Measurements from ENCODE around the gene SH3PXD2B.
A peak's percentile ranks its signal among the peaks of the same experiment; 100 is the strongest.
"Not testable (repeated sequence)": the region's sequence is repeated elsewhere in the genome, so short reads cannot be mapped to it uniquely, and the experiment has no call there.

The SH3PXD2B gene

DNA sequence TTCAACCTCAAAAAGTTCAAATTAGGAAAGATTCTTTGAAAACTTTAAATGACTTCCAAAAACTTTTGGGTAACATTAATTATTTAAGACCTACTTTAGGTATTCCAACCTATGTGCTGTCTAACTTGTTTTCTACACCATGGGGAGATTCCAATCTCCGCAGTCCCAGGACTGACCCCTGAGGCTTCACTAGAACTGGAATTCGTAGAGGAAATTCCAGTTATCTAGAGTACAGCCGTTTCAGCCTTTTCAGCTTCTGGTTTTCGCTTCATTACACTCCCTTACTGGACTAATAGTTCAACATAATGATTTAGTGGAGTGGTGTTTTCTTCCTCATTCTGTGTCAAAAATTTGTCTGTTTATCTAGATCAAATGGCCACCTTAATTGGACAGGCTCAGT, 55.7 kb downstream of the SH3PXD2B start:
- not testable (repeated sequence) for DNase-seq

DNA sequence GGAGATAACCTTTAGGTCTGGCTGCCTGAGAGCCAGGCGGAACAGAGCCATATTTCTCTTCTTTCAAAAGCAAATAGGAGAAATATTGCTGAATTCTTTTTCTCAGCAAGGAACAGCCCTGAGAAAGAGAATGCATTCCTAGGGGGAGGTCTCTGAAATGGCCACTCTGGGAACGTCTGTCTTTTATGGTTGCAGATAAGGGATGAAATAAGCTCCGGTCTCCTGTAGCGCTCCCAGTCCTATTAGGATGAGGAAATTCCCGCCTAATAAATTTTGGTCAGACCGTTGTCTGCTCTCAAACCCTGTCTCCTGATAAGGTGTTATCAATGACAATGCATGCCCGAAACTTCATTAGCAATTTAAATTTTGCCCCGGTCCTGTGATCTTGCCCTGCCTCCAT, 57.3 kb downstream of the SH3PXD2B start:
- not testable (repeated sequence) for DNase-seq

DNA sequence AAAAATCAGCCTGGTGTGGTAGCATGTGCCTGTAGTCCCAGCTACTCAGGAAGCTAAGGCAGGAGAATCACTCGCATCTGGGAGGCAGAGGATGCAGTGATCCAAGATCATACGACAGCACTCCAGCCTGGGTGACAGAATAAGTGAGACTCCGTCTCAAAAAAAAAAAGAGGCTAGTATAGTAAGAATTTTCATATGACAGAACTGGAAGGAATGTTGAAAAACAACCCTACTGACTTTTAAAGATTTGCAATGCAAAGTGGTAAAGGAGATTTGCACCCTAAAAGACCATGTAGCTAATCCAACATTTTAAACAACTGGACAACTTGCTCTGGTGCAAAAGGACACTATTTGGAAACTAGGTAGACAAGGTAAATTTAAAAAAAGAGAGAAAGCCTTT, 58.1 kb downstream of the SH3PXD2B start:
- DNase-seq, result no peak

DNA sequence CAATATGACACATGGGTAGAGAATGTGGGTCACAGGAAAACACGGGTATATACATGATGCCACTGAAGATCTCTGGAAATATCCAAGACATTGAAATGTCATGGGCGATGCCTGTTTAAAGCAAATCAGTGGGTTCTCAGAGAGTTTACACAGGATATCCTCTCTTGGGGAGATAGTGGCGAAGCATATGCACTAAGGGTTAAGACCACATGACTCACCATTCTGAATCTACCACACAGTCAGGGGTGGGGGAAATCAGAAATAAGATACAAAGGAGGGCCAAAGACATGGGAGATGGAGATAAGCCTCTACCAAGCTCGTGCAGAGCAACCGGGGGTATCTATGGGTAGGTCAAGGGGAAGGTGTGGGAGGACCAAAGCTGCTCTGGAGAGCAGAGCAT, 58.8 kb downstream of the SH3PXD2B start:
- no peak for DNase-seq

GRCh38 chr5:172389578-172390112, 64.7 kb downstream of the SH3PXD2B start:
- DNase-seq, result no peak

- DNase-seq, result no peak
Measured at GRCh38 chr5:172388246-172388733, 66.0 kb downstream of the SH3PXD2B start.

- DNase-seq, result no peak
Measured at GRCh38 chr5:172385707-172386106, 68.6 kb downstream of the SH3PXD2B start.

GRCh38 chr5:172385010-172385563, 69.2 kb downstream of the SH3PXD2B start:
- DNase-seq, result no peak

- DNase-seq, result no peak
Measured at GRCh38 chr5:172383191-172383802, 71.0 kb downstream of the SH3PXD2B start.

DNA sequence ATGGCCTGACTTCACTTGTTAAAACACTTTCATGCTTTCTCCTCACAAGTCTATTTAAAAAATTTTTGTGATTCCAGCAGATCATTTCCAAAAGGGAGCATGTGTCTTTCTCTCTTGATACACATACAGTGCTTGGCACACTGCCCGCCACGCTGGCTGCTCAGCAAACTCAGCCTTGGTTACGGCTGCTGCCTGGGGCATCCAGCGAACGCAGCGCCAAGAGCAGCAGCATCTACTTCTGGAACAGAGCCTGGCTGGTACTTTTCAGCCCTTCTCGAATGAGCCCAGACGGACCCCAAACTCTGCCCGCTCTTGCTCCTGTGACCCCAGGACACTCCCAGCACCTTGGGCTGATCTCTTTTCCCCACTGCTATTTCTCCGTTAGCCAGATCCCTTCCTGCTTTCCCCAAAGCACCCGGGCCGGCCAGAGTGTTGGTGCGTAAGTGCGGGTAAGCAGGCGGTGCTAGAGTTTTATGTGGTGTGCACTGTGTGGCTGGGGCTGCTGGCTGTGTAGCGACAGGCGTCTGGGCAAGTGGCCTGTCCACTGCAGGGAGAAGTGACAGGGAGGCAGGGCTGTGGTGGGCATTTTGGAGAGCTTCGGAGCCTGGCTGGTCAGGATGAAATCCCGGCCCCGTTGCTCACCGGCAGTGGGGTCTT, 73.2 kb downstream of the SH3PXD2B start:
- no peak for DNase-seq

- no peak for DNase-seq
Measured at GRCh38 chr5:172380301-172380986, 73.9 kb downstream of the SH3PXD2B start.

- DNase-seq, result no peak
Measured at GRCh38 chr5:172379481-172379880, 74.8 kb downstream of the SH3PXD2B start.

DNA sequence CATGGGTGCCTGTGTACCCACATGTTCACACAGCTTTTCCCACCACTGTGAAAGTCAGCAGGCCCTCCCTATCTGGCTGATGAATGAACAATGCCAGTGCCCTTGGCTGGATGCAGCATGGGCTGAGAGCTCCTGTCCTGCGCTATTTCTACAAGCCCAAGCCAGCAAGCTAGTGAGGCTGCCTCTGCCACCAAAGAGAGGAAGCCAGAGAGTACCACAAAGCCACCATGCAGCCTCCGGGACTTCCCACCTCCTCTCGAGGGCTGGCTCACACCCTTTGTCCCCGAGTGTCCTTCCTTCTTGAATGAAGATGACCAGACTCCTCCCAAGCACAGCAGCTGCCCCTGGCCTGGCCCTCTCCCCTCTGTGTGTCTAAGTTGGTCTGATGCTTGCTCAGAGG, 76.5 kb downstream of the SH3PXD2B start:
- no peak for DNase-seq

DNA sequence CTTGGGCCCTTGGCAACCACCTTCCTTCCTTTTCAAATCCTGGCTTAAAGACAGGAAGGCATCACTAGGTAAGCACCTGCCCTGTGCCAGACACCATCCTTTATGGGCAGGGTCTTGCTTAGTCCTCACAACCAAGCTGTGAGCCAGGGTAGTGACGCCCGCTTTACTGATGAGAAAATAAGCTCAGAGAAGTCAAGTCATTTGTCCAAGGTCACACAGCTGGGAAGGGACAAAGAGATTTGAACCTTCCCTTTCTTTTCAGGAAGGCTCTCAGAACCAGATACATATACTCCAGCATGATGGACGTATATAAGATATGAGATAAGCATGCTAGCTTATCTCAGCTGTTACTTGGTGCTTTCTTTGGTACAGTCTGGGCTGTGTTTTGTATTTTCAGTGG, 76.9 kb downstream of the SH3PXD2B start:
- no peak for DNase-seq

- no peak for DNase-seq
Measured at GRCh38 chr5:172374783-172375182, 79.5 kb downstream of the SH3PXD2B start.

GRCh38 chr5:172373680-172374079, 80.6 kb downstream of the SH3PXD2B start:
- DNase-seq, result no peak

GRCh38 chr5:172371684-172372083, 82.6 kb downstream of the SH3PXD2B start:
- no peak for DNase-seq

DNA sequence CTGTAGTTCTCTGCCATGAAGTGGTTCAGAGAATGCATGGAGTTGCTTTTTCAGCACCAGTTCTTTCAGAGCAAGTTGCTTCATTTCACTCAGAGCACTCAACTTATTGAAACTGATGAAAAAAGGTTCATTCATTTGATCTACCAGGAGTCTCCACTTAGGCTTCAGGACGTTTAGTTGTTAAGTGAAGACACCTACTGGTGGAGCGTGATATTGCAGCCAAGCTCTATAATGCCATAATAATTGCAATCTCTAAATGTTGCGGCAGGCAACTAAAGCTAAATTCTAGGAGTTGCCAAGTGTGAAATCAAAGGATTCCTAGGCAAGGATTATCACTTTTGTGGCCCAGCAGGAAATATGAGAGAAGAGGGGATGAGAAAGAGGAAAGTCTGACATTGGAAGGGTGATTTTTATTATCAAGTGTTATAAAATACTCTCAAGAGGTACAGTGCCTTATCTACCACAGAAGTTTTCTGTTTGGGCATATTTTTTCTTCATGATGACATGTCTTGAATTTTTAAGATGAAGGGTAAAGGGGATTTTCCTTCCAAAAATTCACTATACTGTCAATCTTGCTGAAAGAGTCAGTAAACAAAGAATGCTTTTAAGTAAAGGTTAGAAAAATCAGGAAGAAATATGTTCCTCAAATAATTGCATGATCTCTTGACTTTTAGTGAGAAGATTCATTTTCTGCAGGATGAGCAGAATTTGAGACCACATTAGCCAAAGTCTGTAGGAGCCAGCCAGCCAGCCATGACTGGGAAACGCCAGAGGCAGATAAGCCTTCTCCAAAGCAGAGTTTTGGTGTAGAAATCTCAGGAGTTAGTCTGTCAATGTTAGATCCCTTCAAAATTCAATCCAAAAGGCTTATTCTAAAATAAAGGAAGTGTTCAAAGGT, 83.4 kb downstream of the SH3PXD2B start:
- DNase-seq, result peak; percentile 11

DNA sequence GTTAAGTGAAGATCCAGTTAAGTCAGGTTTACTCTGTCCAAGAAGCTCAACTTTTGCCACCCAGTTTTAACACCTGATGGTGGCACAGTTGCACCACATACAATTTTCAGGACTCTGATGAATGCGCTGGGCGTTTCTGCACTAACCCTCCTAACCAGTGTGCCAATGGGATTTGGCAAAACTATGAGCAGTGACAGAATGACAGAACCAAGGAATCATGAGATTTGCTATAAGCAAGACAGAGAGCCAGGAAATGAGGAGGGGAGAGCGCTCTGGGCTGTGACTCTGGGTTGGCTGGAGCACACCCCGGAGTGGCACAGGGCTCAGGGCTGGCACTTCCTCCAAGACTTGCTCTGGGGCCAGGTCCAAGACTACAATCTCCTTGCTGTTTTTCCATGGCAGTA, 84.1 kb downstream of the SH3PXD2B start:
- no peak for DNase-seq

GRCh38 chr5:172368699-172369098, 85.6 kb downstream of the SH3PXD2B start:
- not testable (repeated sequence) for DNase-seq

DNA sequence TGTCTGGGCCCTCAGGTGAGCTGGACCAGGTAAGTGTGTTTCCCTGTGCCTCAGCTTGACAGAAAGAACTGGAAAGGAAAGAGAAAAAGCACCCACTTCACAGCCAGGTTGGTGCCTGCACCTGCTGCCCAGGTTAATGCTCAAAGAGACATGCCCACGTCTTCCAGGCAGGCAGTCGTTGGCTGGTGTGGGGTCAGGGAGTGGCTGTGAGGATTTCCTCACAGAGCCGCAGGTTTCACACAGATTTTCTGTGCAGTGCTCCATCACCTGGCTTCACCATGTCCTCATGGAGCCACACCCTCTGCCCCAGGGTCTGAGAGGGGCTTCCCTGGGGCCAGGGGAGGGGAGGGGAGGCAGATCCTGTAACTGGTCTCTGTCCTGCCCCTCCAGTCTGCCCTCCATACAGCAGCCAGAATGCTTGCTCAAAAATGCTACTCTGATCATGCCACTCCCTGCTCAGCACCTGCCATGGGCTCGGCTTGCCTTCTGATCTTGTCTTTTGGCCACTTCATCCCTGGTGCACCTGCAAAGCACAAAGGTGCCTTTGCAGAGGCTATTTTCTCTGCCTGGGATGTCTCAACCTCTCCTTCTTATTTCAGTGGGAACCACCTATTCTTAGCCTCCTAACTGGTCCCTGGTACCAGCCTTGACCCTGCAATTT, 88.2 kb downstream of the SH3PXD2B start:
- no peak for DNase-seq

DNA sequence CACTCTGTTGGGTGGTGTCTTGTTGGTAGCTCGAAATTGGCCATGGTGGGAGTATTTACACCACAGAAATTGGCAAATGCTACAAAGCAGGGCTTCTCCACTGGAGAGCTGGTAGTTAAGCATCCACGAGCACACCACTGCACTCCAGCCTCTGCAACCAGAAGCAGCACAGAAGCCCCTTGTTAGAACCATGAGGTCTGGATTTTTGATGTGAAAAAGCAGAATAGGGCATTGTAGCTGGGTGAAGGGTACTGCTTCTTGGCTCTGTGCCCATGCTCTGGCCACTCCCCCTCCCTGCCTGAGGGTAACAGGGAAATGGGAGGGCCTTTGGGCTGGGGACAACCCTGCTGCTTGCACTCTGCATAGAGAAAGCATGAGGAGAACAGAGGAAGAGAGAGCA, 89.6 kb downstream of the SH3PXD2B start:
- DNase-seq, result no peak

Measured in CD4-positive, alpha-beta T cell treated with Interleukin-6 for 4 hours (primary cell).